Measurements from ENCODE around the gene SETBP1. TPM values are rescaled to one million over a fixed set of nuclear protein-coding genes. Genes with fewer than 3 reads are reported as not detected.

SETBP1 gene
- total and polyA plus RNA-seq, 9 of the 15 experiments (the other 6 are each of a cell fraction or from before 2014, with no cell fraction given), result under 0.01 to 0.13 (median 0.04) TPM

GRCh38 chr18:44838971-44839666 is 158.4 kb downstream of the SETBP1 start (continued):
- TF ChIP-seq SPI1 (IDR thresholded peaks at IDR 0.05; ENCODE audit: borderline replicate concordance, low read depth, low read length) (peak; percentile 48; the same call in 1 of the 2 replicates), ZNF324 (CRISPR knock-in tag; IDR thresholded peaks at IDR 0.05) (no peak), ID3 (CRISPR knock-in tag; IDR thresholded peaks at IDR 0.05) (no peak), ID3 (tag; IDR thresholded peaks at IDR 0.05) (no peak), ATF3 (IDR thresholded peaks at IDR 0.05) (peak; percentile 66), ATF3 (CRISPR knock-in tag; conservative IDR thresholded peaks at IDR 0.05) (no peak), ZBTB5 (IDR thresholded peaks at IDR 0.05) (no peak), CTBP1 (IDR thresholded peaks at IDR 0.05; ENCODE audit: borderline replicate concordance) (peak; percentile 65), ETV1 (tag; conservative IDR thresholded peaks at IDR 0.05; ENCODE audit: low read depth) (peak; percentile 81), MAFF (IDR thresholded peaks at IDR 0.05; ENCODE audit: low read length) (peak; percentile 59), EHMT2 (IDR thresholded peaks at IDR 0.05) (0 out of 2 replicates have a peak, but pooled peaks have one; percentile 41), C11orf30 (IDR thresholded peaks at IDR 0.05; ENCODE audit: low read depth) (peak; percentile 86), BRD9 (IDR thresholded peaks at IDR 0.05; ENCODE audit: low read depth, partially characterized antibody) (no peak), ZNF316 (IDR thresholded peaks at IDR 0.05) (peak; percentile 82), EP300 (IDR thresholded peaks at IDR 0.05; ENCODE audit: low read length) (peak; percentile 13; the same call in 1 of the 2 replicates), TRIM28 (IDR thresholded peaks at IDR 0.05) (0 out of 2 replicates have a peak, but pooled peaks have one; percentile 54), ZNF184 (CRISPR knock-in tag; IDR thresholded peaks at IDR 0.05) (peak; percentile 97), GABPA (tag; conservative IDR thresholded peaks at IDR 0.05; ENCODE audit: low read depth) (peak; percentile 65), FOSL1 (tag; conservative IDR thresholded peaks at IDR 0.05) (peak; percentile 60), CBX5 (IDR thresholded peaks at IDR 0.05; ENCODE audit: borderline replicate concordance, low read depth) (0 out of 2 replicates have a peak, but pooled peaks have one; percentile 37), LEF1 (IDR thresholded peaks at IDR 0.05) (0 out of 2 replicates have a peak, but pooled peaks have one; percentile 25), SMAD4 (CRISPR knock-in tag; conservative IDR thresholded peaks at IDR 0.05) (peak; percentile 39; the same call in 1 of the 2 replicates), RBM22 (IDR thresholded peaks at IDR 0.05; ENCODE audit: low read depth, low read length, poor library complexity, severe bottlenecking) (no peak), CREM (IDR thresholded peaks at IDR 0.05; ENCODE audit: low read depth) (peak; percentile 60), SOX6 (IDR thresholded peaks at IDR 0.05) (no peak), NFE2 (IDR thresholded peaks at IDR 0.05; ENCODE audit: low read depth) (peak; percentile 95), MAFG (tag; conservative IDR thresholded peaks at IDR 0.05) (peak; percentile 81), TCF15 (CRISPR knock-in tag; IDR thresholded peaks at IDR 0.05) (no peak), ZNF232 (CRISPR knock-in tag; IDR thresholded peaks at IDR 0.05) (no peak)
